Epidermal melanocyte (primary cell): ENCODE data around the gene MGLL.

Experiments
- DNase-seq: peaks from one replicate; pipeline ENCODE4 v3.0.0; 2011; ENCODE audit warnings: low spot score; ENCODE audit not compliant: insufficient read length

MGLL gene

DNA sequence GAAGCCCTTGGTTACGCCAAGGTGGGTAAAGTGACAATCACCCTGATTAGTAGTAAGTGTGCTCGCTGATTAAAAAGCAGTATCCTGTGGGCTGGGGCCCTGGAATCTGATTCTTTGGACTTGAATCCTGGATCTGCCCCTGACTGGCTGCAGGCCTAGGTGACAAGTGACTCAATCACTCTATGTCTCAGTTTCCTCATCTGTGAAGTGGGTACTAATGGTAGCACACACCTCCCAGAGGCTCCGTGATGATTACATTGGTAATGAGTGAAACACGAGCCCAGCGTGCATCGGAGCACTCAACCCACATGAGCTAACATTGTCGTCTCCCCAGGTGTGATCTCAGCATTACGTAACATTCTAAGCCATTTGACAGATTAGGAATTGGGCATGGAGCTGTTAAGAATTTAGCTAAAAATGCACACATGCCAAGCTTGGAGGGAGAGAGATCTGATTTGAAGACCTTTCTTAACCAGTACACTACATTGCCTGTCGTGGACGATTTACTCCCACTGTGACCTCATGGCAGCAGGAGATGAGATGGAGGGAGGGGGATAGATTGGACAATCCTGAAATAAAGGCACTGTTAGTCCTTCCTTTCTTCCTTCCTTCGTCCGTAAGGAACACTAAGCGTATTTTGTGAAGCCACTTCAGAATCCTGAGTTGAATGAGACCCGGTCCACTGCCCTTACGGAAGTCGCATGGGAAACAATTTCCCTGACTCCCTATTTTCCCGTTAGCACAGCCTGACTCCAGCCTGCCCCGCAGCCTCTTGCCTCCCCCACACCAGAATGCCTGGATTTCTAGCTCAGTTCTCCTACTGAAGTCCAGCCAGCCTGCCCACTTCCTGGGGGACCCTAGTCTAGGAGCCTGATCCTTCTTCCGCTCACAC lies 32.1 kb downstream of the MGLL start:
- no peak for DNase-seq

GRCh38 chr3:127789051-127789450 lies 33.3 kb downstream of the MGLL start:
- no peak for DNase-seq

DNA sequence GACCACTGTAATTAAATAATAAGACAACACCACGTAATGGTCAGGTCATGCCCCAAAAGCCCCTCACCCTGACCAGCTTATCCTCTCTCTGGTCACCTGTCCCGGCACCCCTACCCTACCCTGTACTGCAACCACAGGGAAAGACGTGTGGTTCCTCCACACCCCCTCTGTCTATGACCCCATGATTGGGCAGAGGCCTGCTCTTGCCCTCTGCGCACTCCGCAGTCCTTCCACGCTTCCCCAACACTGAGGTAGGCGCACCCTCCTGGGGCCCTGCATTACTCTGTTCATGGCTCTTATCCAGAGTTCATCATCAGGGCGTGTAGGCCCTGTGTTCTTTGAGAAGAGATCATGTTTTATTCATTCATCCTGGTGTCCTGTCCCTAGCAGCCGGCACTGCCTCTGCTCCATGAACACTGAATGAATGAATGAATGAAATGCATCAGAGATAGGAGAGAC lies 33.8 kb downstream of the MGLL start:
- no peak for DNase-seq

GRCh38 chr3:127787571-127788365 lies 34.5 kb downstream of the MGLL start:
- DNase-seq = no peak

- DNase-seq = no peak
Measured at GRCh38 chr3:127787071-127787490, 35.2 kb downstream of the MGLL start.

GRCh38 chr3:127786353-127787070 lies 35.8 kb downstream of the MGLL start:
- no peak for DNase-seq

GRCh38 chr3:127785711-127786265 lies 36.5 kb downstream of the MGLL start:
- no peak for DNase-seq

- DNase-seq = no peak
Measured at GRCh38 chr3:127784865-127785710, 37.2 kb downstream of the MGLL start.

- DNase-seq = no peak
Measured at GRCh38 chr3:127784283-127784682, 38.0 kb downstream of the MGLL start.

DNA sequence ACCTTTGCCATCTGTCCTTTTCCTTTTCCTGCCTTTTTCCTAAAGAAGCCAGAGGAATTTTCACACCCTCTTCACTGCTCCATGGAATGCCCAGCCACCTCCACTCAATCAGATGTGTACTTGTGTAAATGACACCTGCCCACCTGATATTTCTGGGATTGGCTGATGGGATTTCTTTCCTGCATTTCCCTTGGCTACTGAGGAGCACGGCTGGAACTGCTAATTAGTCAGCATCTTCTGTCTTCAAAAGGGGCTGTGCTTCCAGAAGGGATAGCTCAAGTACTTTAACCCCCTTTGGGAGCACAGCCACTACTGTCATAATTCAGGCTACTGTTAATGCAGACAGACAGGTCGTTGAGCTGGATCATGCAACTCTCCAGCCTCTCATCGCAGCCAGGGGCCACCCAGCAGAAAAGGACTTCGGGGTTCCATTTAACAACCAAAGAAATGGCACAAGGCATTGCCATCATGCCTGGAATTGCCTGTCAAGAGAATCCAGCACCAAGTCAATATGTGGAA lies 38.6 kb downstream of the MGLL start:
- no peak for DNase-seq

DNA sequence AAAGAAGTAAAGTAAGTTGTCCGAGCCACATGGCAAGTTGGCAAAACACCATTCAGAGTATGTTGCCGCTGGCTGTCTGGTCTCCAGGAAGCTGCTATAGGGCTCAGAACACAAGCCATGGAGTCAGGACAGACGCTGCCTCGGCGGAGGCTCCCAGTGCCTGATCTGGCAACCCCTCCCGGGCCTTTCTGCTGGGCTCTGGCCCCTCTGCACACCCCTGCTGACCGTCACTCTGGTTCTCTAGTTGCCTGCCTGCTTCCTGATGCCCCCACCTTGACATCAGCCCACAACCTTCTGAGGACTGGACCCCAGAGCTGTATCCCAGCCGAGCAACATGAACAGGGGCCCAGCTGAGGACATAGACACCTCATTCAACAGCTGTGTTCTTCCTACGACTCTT lies 39.1 kb downstream of the MGLL start:
- no peak for DNase-seq

GRCh38 chr3:127781411-127782001 lies 40.8 kb downstream of the MGLL start:
- DNase-seq = peak; percentile 77

- DNase-seq = no peak
Measured at GRCh38 chr3:127780536-127781400, 41.5 kb downstream of the MGLL start.

GRCh38 chr3:127779747-127780146 lies 42.6 kb downstream of the MGLL start:
- no peak for DNase-seq

GRCh38 chr3:127777921-127778656 lies 44.2 kb downstream of the MGLL start:
- no peak for DNase-seq

GRCh38 chr3:127777332-127777731 lies 45.0 kb downstream of the MGLL start:
- DNase-seq = no peak

GRCh38 chr3:127776347-127776746 lies 46.0 kb downstream of the MGLL start:
- DNase-seq = no peak
